Hindlimb muscle (tissue), 1 donor: Measurements from ENCODE around the gene ADSS1. TPM values are rescaled to one million over a fixed set of nuclear protein-coding genes. Genes with fewer than 3 reads are reported as not detected.

Experiments
- polyA plus RNA-seq: library from polyadenylated mRNA; unstranded; fragments of 120-200 nt; gene quantifications from one replicate; pipeline ENCODE4 v1.2.1, GENCODE V29; 2013; ENCODE audit not compliant: insufficient read length

Gene ADSS1
- polyA plus RNA-seq, 1 donor = 71.5 TPM

Other genes starting within 250 kb of the ADSS1 start
- 13.3 TPM for gene C14orf180, start 144.5 kb upstream of the ADSS1 start, polyA plus RNA-seq
- 0.86 TPM for gene TMEM179, start 119.5 kb upstream of the ADSS1 start, polyA plus RNA-seq
- 69.9 TPM for gene INF2, start 34.6 kb upstream of the ADSS1 start, polyA plus RNA-seq
- 78.9 TPM for gene SIVA1, start 28.9 kb downstream of the ADSS1 start, polyA plus RNA-seq
- 223 TPM for gene AKT1, start 71.5 kb downstream of the ADSS1 start, polyA plus RNA-seq
- 9.3 TPM for gene ZBTB42, start 76.9 kb downstream of the ADSS1 start, polyA plus RNA-seq
- gene CEP170B, start 141.0 kb downstream of the ADSS1 start, polyA plus RNA-seq = 1.8 TPM
- 8.4 TPM for gene PLD4, start 200.7 kb downstream of the ADSS1 start, polyA plus RNA-seq